ENCODE measurements around the gene SFXN3. TPM values are rescaled to one million over a fixed set of nuclear protein-coding genes. Genes with fewer than 3 reads are reported as not detected.

SFXN3 gene
- total RNA-seq, 1 donor from 2014 or later: 13.4 TPM

DNA sequence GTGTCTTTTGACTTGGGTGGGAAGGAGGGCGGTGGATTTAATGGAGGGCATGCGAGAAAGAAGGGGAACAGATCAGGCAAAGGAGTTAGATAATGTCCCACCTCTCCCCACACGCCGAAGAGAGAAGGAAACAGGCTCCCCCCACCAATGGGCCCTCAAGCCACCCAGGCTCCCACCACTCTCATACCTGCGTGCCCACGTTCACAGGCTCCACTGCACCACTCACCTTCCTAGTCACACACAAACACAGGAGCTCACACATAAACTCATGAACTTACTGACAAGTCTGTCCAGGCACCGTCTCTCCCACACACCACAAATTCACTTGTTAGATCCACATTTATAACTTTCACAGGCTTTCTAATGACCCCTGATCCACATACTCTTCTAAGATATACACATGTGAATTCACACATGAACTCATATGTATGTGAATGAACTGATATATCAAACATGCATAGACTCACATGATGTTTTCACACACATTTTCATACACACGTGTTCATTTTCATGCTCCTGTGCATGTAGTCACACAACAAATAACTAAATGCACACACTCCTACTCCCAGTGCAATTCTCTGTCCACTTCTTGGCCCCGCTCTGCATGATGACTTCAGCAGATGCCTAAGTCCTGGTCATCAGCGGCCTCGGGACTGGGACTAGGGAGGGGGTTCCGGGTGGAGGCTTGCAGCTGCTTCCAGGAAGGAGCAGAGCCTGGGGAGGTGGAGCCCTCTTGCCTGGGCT, 29.9 kb upstream of the SFXN3 start:
- TF ChIP-seq, protein P1, sequence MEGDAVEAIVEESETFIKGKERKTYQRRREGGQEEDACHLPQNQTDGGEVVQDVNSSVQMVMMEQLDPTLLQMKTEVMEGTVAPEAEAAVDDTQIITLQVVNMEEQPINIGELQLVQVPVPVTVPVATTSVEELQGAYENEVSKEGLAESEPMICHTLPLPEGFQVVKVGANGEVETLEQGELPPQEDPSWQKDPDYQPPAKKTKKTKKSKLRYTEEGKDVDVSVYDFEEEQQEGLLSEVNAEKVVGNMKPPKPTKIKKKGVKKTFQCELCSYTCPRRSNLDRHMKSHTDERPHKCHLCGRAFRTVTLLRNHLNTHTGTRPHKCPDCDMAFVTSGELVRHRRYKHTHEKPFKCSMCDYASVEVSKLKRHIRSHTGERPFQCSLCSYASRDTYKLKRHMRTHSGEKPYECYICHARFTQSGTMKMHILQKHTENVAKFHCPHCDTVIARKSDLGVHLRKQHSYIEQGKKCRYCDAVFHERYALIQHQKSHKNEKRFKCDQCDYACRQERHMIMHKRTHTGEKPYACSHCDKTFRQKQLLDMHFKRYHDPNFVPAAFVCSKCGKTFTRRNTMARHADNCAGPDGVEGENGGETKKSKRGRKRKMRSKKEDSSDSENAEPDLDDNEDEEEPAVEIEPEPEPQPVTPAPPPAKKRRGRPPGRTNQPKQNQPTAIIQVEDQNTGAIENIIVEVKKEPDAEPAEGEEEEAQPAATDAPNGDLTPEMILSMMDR (IDR thresholded peaks at IDR 0.05; ENCODE audit: borderline replicate concordance): no peak
- peaks cover 95% of the 10 kb centered on the region for H3K4me1 ChIP-seq

DNA sequence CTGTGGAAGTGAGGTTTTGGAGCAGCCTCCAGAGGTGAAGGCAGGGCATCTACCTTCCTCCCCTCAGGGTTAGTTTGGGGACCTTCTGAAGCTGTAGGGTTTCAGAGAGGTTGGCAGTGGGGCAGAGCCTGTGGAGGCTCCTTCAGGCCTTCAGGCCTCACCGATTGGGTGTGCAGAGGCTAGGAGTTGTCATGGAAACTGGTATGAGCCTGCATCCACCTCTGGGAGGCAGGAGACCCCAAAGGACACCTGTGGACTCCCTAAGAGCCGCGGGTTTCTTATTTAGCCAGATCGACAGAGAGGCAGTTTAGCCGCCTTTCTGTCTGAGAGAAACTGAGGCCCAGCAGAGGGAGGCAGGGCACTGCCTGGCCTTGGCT, 29.4 kb upstream of the SFXN3 start:
- H3K27ac ChIP-seq (replicated peaks): peak overlapping the region; percentile 100
- intact Hi-C loops (cut with micrococcal nuclease): no loop called here
- no peaks in the 10 kb centered on the region for H3K9me3 ChIP-seq (replicated peaks)
- peaks cover 95% of the 10 kb centered on the region for H3K4me1 ChIP-seq
- H3K4me3 ChIP-seq: peak overlapping the region; percentile 96
- no peak for DNase-seq
- peaks cover 41% of the 10 kb centered on the region for H3K36me3 ChIP-seq
- TF ChIP-seq, protein P1 (IDR thresholded peaks at IDR 0.05; ENCODE audit: borderline replicate concordance): no peak
- no peaks in the 10 kb centered on the region for H3K27me3 ChIP-seq (ENCODE audit: low read depth)

More for the DNA sequence above, 29.9 kb upstream of the SFXN3 start:
- intact Hi-C loops (cut with micrococcal nuclease): no loop called here
- DNase-seq: peak; percentile 91
- Histone ChIP-seq H3K9me3 (replicated peaks) (no peaks in the 10 kb centered on the region), H3K27ac (replicated peaks) (peak overlapping the region; percentile 100), H3K4me3 (peak overlapping the region; percentile 96), H3K36me3 (peaks cover 36% of the 10 kb centered on the region), H3K27me3 (ENCODE audit: low read depth) (no peaks in the 10 kb centered on the region)

GRCh38 chr10:101002456-101002855, 28.6 kb upstream of the SFXN3 start:
- no peak for DNase-seq
- intact Hi-C loops (cut with micrococcal nuclease): no loop called here
- Histone ChIP-seq H3K4me3 (peak overlapping the region; percentile 96), H3K9me3 (replicated peaks) (no peaks in the 10 kb centered on the region), H3K36me3 (peaks cover 49% of the 10 kb centered on the region), H3K4me1 (peaks cover 95% of the 10 kb centered on the region), H3K27me3 (ENCODE audit: low read depth) (no peaks in the 10 kb centered on the region), H3K27ac (replicated peaks) (peak overlapping the region; percentile 100)
- TF ChIP-seq, protein P1 (IDR thresholded peaks at IDR 0.05; ENCODE audit: borderline replicate concordance): no peak

DNA sequence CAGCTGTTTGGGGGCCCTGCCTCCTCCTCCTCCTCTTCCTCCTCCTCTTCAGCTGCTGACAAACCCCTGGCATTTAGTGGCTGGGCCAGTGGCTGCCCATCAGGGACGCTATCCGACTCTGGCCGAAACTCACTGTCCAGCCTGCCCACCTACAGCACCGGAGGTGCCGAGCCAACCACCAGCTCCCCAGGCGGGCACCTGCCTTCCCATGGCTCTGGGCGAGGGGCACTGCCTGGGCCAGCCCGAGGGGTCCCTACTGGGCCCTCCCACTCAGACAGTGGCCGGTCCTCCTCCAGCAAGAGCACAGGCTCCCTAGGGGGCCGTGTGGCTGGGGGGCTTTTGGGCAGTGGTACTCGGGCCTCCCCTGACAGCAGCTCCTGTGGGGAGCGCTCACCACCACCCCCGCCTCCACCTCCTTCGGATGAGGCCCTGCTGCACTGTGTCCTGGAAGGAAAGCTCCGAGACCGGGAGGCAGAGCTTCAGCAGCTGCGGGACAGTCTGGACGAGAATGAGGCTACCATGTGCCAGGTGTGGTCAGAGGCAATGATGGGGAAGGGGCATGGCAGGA, 27.3 kb upstream of the SFXN3 start:
- Histone ChIP-seq H3K4me3 (no peak overlapping the region), H3K4me1 (peaks cover 95% of the 10 kb centered on the region), H3K27me3 (ENCODE audit: low read depth) (no peaks in the 10 kb centered on the region), H3K36me3 (peaks cover 50% of the 10 kb centered on the region), H3K27ac (replicated peaks) (peak overlapping the region; percentile 76), H3K9me3 (replicated peaks) (no peaks in the 10 kb centered on the region)
- intact Hi-C loops (cut with micrococcal nuclease): no loop called here
- TF ChIP-seq, protein P1 (IDR thresholded peaks at IDR 0.05; ENCODE audit: borderline replicate concordance): no peak
- DNase-seq: no peak

- H3K27me3 ChIP-seq (ENCODE audit: low read depth): no peaks in the 10 kb centered on the region
- TF ChIP-seq, protein P1 (IDR thresholded peaks at IDR 0.05; ENCODE audit: borderline replicate concordance): no peak
- no peaks in the 10 kb centered on the region for H3K9me3 ChIP-seq (replicated peaks)
- intact Hi-C loops (cut with micrococcal nuclease): no loop called here
- no peak for DNase-seq
- no peak overlapping the region for H3K4me3 ChIP-seq
- H3K36me3 ChIP-seq: peaks cover 50% of the 10 kb centered on the region
- H3K4me1 ChIP-seq: peaks cover 87% of the 10 kb centered on the region
- H3K27ac ChIP-seq (replicated peaks): peak overlapping the region; percentile 76
Measured at GRCh38 chr10:101005361-101005760, 25.7 kb upstream of the SFXN3 start.
